ENCODE measurements around the gene SOCS2.
A peak's percentile ranks its signal among the peaks of the same experiment; 100 is the strongest.
"Not testable (repeated sequence)": the region's sequence is repeated elsewhere in the genome, so short reads cannot be mapped to it uniquely, and the experiment has no call there.

SOCS2 gene

GRCh38 chr12:93624595-93625294, 52.3 kb downstream of the SOCS2 start:
- Histone ChIP-seq H3K27ac (ENCODE audit: insufficient read depth in 1 of 2, low read depth in 1 of 2, low read length in 2 of 2, poor library complexity in 1 of 2, severe bottlenecking in 2 of 2) (no peak overlapping the region), H3K36me3 (ENCODE audit: control insufficient read depth in 4 of 4, insufficient read depth in 4 of 4, low read length in 3 of 4) (no peaks in the 10 kb centered on the region), H3K9me3 (ENCODE audit: control extremely low read depth in 1 of 5, control insufficient read depth in 4 of 5, insufficient read depth in 2 of 5, low read depth in 1 of 5, low read length in 4 of 5) (peaks cover 0 to 4% (median 0%) of the 10 kb centered on the region in 5 experiments), H3K27me3 (replicated peaks in 2 of 5; ENCODE audit: control insufficient read depth in 4 of 5, insufficient read depth in 5 of 5, low read length in 4 of 5) (no peaks in the 10 kb centered on the region), H3K4me3 (ENCODE audit: control insufficient read depth in 1 of 7, extremely low read depth in 1 of 7, insufficient read depth in 4 of 7, low read depth in 2 of 7, low read length in 6 of 7) (no peak overlapping the region), H3K4me1 (ENCODE audit: control extremely low read depth in 1 of 4, control insufficient read depth in 4 of 4, insufficient read depth in 4 of 4, low read length in 3 of 4) (no peaks in the 10 kb centered on the region)
- whole genome bisulfite sequencing (ENCODE audit: insufficient coverage), result 33% methylated on average over 1 of the region's 2 CpGs
- peak in 1 of 3 donors; percentile 21 for DNase-seq
- POLR2A ChIA-PET, result no interaction called here
- CTCF ChIA-PET, result interaction anchor here (0.7 to 1.2 kb wide), 2 partner anchors 11 to 153 kb away, joined by 3 to 4 read pairs; no protein-coding TSS in a partner anchor

- H3K4me3 ChIP-seq (ENCODE audit: control insufficient read depth in 1 of 7, extremely low read depth in 1 of 7, insufficient read depth in 4 of 7, low read depth in 2 of 7, low read length in 6 of 7); H3K9me3 ChIP-seq (ENCODE audit: control extremely low read depth in 1 of 5, control insufficient read depth in 4 of 5, insufficient read depth in 2 of 5, low read depth in 1 of 5, low read length in 4 of 5); POLR2A ChIA-PET; H3K27me3 ChIP-seq (replicated peaks in 2 of 5; ENCODE audit: control insufficient read depth in 4 of 5, insufficient read depth in 5 of 5, low read length in 4 of 5); DNase-seq; H3K27ac ChIP-seq (ENCODE audit: insufficient read depth in 1 of 2, low read depth in 1 of 2, low read length in 2 of 2, poor library complexity in 1 of 2, severe bottlenecking in 2 of 2); H3K36me3 ChIP-seq (ENCODE audit: control insufficient read depth in 4 of 4, insufficient read depth in 4 of 4, low read length in 3 of 4); H3K4me1 ChIP-seq (ENCODE audit: control extremely low read depth in 1 of 4, control insufficient read depth in 4 of 4, insufficient read depth in 4 of 4, low read length in 3 of 4): not testable (repeated sequence)
- CTCF ChIA-PET, result interaction anchor here (0.7 kb wide), 1 partner anchor 12 kb away, joined by 3 read pairs; no protein-coding TSS in a partner anchor
- WGBS (ENCODE audit: insufficient coverage), result 97% methylated on average over 6 of the region's 8 CpGs
Measured at GRCh38 chr12:93625295-93625645, 52.8 kb downstream of the SOCS2 start.

GRCh38 chr12:93626160-93626559, 53.7 kb downstream of the SOCS2 start:
- Histone ChIP-seq H3K4me1 (ENCODE audit: control extremely low read depth in 1 of 4, control insufficient read depth in 4 of 4, insufficient read depth in 4 of 4, low read length in 3 of 4) (no peaks in the 10 kb centered on the region), H3K27ac (ENCODE audit: insufficient read depth in 1 of 2, low read depth in 1 of 2, low read length in 2 of 2, poor library complexity in 1 of 2, severe bottlenecking in 2 of 2) (no peak overlapping the region), H3K27me3 (replicated peaks in 2 of 5; ENCODE audit: control insufficient read depth in 4 of 5, insufficient read depth in 5 of 5, low read length in 4 of 5) (no peaks in the 10 kb centered on the region), H3K36me3 (ENCODE audit: control insufficient read depth in 4 of 4, insufficient read depth in 4 of 4, low read length in 3 of 4) (no peaks in the 10 kb centered on the region), H3K4me3 (ENCODE audit: control insufficient read depth in 1 of 7, extremely low read depth in 1 of 7, insufficient read depth in 4 of 7, low read depth in 2 of 7, low read length in 6 of 7) (no peak overlapping the region), H3K9me3 (ENCODE audit: control extremely low read depth in 1 of 5, control insufficient read depth in 4 of 5, insufficient read depth in 2 of 5, low read depth in 1 of 5, low read length in 4 of 5) (peaks cover 0 to 4% (median 0%) of the 10 kb centered on the region in 5 experiments)
- WGBS (ENCODE audit: insufficient coverage), result 96% methylated on average over 4 of the region's 4 CpGs
- ChIA-PET CTCF (no interaction called here), POLR2A (no interaction called here)
- DNase-seq, result no peak

Data from common myeloid progenitor, CD34-positive (primary cell).